HL-60/S4 treated with phorbol 12-myristate 13-acetate at 8.2 ng/mL for 4 days and 3 days (cell line): Measurements from ENCODE around the gene LAMC2.

ENCODE experiments used
- in situ Hi-C: fragments of 300-500 bp; cut with MboI; formaldehyde crosslinking; loops from 2 replicates; pipeline ENCODE4 v1.15.0; 2022; ENCODE audit warnings: low sequenced_read_pairs

Gene LAMC2

DNA sequence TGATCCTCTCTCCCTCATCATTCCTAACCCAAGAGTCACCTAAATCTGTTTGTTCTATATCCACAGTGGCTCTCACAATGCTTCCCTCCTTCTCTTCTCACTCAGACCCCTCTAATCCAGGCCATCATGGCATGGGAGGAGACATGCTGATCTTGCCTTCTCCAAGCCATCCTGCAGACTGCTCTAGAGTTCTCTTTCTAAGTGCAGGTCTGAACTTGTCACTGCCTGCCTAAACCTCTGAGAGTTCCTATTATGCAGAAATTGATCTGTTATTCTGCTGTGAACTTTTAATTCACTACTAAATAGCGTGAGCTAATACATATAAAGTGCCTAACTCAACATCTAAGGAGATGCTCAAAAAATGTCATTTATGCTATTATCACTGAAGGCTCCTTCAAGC, 26.8 kb downstream of the LAMC2 start:
- in situ Hi-C loops, result no loop called here

GRCh38 chr1:183214021-183214970, 28.2 kb downstream of the LAMC2 start:
- in situ Hi-C loops, result no loop called here

DNA sequence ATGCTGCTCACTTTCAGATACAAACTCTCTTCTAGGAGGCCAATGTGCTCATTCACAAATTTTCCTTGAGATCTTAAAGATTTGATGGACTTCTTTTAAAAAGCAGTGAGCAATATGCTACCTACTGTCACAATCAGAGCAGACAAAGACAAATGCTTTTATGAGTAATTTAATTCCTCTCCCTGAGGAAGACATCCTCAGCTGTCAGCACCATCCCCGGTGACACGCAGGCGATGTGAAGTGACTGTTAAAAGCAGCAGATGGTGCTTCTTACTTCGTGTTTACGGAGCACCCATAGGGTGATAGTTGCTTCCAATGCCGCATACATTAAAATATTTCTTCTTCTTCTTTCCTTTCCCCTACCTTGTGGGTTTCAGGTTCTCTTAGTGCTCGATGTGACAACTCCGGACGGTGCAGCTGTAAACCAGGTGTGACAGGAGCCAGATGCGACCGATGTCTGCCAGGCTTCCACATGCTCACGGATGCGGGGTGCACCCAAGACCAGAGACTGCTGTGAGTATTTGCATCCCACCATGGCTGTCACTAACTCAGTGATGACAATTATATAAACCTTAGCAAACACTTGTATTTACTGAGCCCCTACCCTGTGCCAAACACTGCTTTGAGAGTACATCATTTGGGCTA, 29.1 kb downstream of the LAMC2 start:
- in situ Hi-C loops, result no loop called here

- in situ Hi-C loops, result no loop called here
These were observed 29.9 kb downstream of the LAMC2 start for GRCh38 chr1:183215936-183216335.

DNA sequence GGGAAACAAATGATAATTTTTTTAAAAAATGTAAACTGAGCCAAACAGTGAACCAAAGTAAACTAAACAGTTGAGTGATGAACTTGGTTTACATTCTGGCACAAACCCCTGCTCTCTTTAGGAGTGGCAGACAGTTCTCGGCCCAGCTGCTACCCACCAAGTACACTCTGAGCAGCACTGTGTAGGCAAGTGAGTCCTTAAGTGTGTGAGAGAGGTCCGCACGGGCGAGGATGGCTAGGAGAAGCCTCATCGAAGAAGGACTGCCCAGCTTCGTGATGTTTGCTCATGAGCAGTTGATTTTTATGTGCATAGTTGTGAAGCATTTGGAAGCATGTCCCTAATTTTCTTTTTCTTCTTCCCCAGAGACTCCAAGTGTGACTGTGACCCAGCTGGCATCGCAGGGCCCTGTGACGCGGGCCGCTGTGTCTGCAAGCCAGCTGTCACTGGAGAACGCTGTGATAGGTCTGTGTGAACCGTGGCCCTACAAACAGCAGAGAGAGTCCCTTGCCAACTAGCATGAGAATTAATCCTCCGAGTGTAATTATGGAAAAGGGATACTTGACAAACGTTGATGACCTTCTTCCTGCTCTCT, 32.1 kb downstream of the LAMC2 start:
- in situ Hi-C loops, result no loop called here

GRCh38 chr1:183218971-183219615, 33.0 kb downstream of the LAMC2 start:
- in situ Hi-C loops, result no loop called here

DNA sequence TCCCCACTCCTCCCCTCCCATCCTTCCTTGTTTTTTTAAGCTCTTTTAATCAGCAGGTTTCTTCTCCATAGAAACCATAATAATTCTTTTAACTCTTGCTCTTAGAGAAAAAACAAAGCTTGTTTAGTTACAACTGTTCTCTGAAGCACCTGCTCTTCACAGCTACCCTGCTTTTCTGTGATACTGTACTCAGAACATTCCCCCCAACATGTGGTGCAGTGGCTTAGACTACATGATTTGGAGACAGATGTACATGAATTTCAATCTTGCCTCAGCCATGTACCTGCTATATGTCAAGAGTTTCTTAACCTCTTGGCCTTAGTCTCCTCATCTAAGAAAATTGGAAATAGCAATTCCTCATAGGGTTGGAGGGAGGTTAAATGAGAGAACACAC, 33.5 kb downstream of the LAMC2 start:
- in situ Hi-C loops, result no loop called here

- in situ Hi-C loops, result no loop called here
These were observed 36.8 kb downstream of the LAMC2 start for GRCh38 chr1:183222909-183223308.

- in situ Hi-C loops, result no loop called here
These were observed 37.4 kb downstream of the LAMC2 start for GRCh38 chr1:183223467-183223866.

DNA sequence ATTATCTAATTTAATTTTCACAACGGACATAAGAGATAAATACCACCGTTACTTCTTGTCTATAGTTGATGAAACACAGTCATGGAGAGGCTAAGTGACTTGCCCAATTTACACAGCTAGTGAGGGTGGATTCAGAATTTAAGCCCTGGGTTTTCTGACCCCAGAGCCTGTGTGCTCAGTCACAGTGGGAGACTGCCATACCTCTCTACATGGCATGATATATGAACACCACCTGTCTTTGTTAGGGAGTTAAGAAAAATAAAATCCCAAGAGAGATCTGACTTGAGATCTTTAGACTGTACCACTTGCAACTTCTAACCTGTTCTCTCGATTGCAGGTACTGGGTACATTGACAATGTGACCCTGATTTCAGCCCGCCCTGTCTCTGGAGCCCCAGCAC, 40.3 kb downstream of the LAMC2 start:
- in situ Hi-C loops, result no loop called here

GRCh38 chr1:183226963-183227362, 40.9 kb downstream of the LAMC2 start:
- in situ Hi-C loops, result no loop called here

GRCh38 chr1:183227422-183228346, 41.6 kb downstream of the LAMC2 start:
- in situ Hi-C loops, result no loop called here

GRCh38 chr1:183228347-183229220, 42.5 kb downstream of the LAMC2 start:
- in situ Hi-C loops, result no loop called here

DNA sequence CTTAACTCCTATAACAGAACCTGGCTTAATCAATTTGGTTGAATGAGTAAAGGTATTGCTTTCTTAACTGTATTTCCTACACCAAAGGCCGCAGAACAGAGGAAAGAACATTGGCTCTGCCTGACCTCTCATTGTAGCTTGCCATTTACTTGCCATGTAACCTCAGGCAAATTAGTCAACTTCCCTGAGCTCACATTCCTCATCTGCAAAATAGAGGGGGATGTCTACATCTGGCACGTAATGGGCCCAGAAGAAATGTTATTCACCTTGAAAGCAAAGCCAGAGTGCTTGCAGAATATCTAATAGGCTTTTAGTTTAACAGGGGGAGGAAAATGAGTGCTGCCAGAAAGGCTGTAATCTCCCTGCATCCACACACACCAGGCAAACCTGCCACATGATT, 44.3 kb downstream of the LAMC2 start:
- in situ Hi-C loops, result no loop called here

DNA sequence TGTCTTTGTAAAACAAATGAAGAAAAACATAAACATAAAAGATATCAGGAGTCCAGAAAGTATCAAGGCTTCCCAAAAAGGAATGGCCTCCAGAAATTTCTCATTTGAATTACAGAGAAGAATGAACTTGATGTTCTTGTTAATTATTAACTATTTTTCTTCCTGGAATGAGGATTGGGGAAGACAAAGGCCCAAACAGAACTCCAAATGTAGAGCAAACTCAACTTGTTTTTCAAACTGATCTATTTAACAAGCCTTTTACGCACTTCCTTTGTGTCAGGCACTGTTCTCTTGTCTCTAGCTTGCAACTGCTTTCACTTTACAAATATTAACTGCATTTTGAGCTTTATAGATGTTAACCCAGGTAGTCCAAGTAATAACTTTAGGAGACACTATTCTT, 45.5 kb downstream of the LAMC2 start:
- in situ Hi-C loops, result no loop called here

- in situ Hi-C loops, result no loop called here
These were observed 47.0 kb downstream of the LAMC2 start for GRCh38 chr1:183233113-183233512.

- in situ Hi-C loops, result no loop called here
These were observed 48.8 kb downstream of the LAMC2 start for GRCh38 chr1:183234660-183235476.

- in situ Hi-C loops, result no loop called here
These were observed 49.4 kb downstream of the LAMC2 start for GRCh38 chr1:183235503-183235902.
